Activated gamma-delta T cell (primary cell): ENCODE measurements around the gene GRK4.
"Not testable (repeated sequence)": the region's sequence is repeated elsewhere in the genome, so short reads cannot be mapped to it uniquely, and the experiment has no call there.

ENCODE experiments used
- DNase-seq: peaks from one replicate; lab custom pipeline; 2025; lab: John Stamatoyannopoulos, UW

The GRK4 gene

GRCh38 chr4:2941138-2942036 lies 22.0 kb upstream of the GRK4 start:
- DNase-seq, result no peak

GRCh38 chr4:2942037-2942531 lies 21.3 kb upstream of the GRK4 start:
- no peak for DNase-seq

GRCh38 chr4:2942532-2943363 lies 20.6 kb upstream of the GRK4 start:
- peak; percentile 14 for DNase-seq

GRCh38 chr4:2943364-2944090 lies 19.8 kb upstream of the GRK4 start:
- DNase-seq, result no peak

- no peak for DNase-seq
Measured at GRCh38 chr4:2944091-2944482, 19.3 kb upstream of the GRK4 start.

GRCh38 chr4:2944586-2945526 lies 18.5 kb upstream of the GRK4 start:
- no peak for DNase-seq

GRCh38 chr4:2945619-2946604 lies 17.5 kb upstream of the GRK4 start:
- DNase-seq, result not testable (repeated sequence)

GRCh38 chr4:2946812-2947600 lies 16.4 kb upstream of the GRK4 start:
- DNase-seq, result no peak

- no peak for DNase-seq
Measured at GRCh38 chr4:2947926-2948325, 15.4 kb upstream of the GRK4 start.

GRCh38 chr4:2948895-2949781 lies 14.2 kb upstream of the GRK4 start:
- DNase-seq, result no peak

- no peak for DNase-seq
Measured at GRCh38 chr4:2949782-2950125, 13.6 kb upstream of the GRK4 start.

- DNase-seq, result no peak
Measured at GRCh38 chr4:2950221-2950989, 13.0 kb upstream of the GRK4 start.

GRCh38 chr4:2953496-2953895 lies 9.9 kb upstream of the GRK4 start:
- DNase-seq, result no peak

GRCh38 chr4:2954358-2955185 lies 8.8 kb upstream of the GRK4 start:
- peak; percentile 15 for DNase-seq

- not testable (repeated sequence) for DNase-seq
Measured at GRCh38 chr4:2955186-2956044, 8.0 kb upstream of the GRK4 start.
